Neural cell (in vitro differentiated cells): ENCODE measurements around the gene ARHGAP18. TPM values are rescaled to one million over a fixed set of nuclear protein-coding genes. Genes with fewer than 3 reads are reported as not detected.

Experiments
- polyA plus RNA-seq: library from polyadenylated mRNA; depleted of rRNA; stranded (reverse); fragments of >200 nt; gene quantifications from 2 replicates; pipeline ENCODE4 v1.2.3, GENCODE V29; 2014

The ARHGAP18 gene
- polyA plus RNA-seq, 1 donor from 2014 or later, result 4.7 TPM

Other genes with a start within 250 kb of the ARHGAP18 start
- not detected in 2 replicates for gene TMEM244, start 151.1 kb upstream of the ARHGAP18 start, polyA plus RNA-seq